K562 (cell line): Measurements from ENCODE around the gene SPON2. TPM values are rescaled to one million over a fixed set of nuclear protein-coding genes. Genes with fewer than 3 reads are reported as not detected.

Experiments used
- ATAC-seq: fragments of 200-7000 bp; cut with Tn5 transposase; 3 replicates; pipeline ENCODE4 v1.9.1; 2020; ENCODE audit warnings: moderate library complexity
- BruUV-seq: library from RNA; stranded (reverse); fragments of 400-500 nt; replicated peaks from 2 replicates; lab custom pipeline; 2021; lab: Mats Ljungman, UMichigan
- CTCF ChIA-PET: fragments of 300-600 bp; formaldehyde crosslinking; extraction: SDS; loops from one replicate; lab custom pipeline; 2021; ENCODE audit warnings: low intra/inter-chr PET ratio; lab: Yijun Ruan, JAX
- POLR2A ChIA-PET: fragments of 300-600, 350-650 bp; sonication (Branson Sonifier 250); formaldehyde crosslinking; extraction: SDS; loops from one replicate; lab custom pipeline; 2021; ENCODE audit warnings: antibody characterized with exemption, inconsistent platforms; lab: Yijun Ruan, JAX
- DNase-seq, 4 experiments: peaks; one replicate each; pipeline versions ENCODE4 v3.0.0 to v3.0.0-alpha.2; 2011 to 2018; ENCODE audit warnings: low spot score in 3 of 4, mixed read lengths in 3 of 4; ENCODE audit errors: extremely low read depth in 1 of 4
- FAIRE-seq: peaks from 2 replicates; lab custom pipeline; 2011; peaks lifted over from hg19 to GRCh38; lab: Jason Lieb, UNC
- H2AFZ ChIP-seq: 2 replicates; pipeline ENCODE4 v1.6.0; 2011; ENCODE audit warnings: low read depth, low read length, control low read depth, inconsistent platforms
- H3K27ac ChIP-seq: fragments of 200-600 bp; 3 replicates; pipeline ENCODE4 v1.8.0; 2011; ENCODE audit warnings: low read depth, mild to moderate bottlenecking, control low read depth, inconsistent platforms, low read length, moderate library complexity, mixed read lengths; ENCODE audit errors: extremely low read depth
- H3K27me3 ChIP-seq, 2 experiments: fragments of 300-600 bp in 1 of 2; 2 replicates in 1 of 2; 3 replicates in 1 of 2; pipeline versions ENCODE4 v1.6.0 to v1.8.0; 2011; ENCODE audit warnings: inconsistent platforms in 2 of 2, low read length in 2 of 2, mild to moderate bottlenecking in 1 of 2, mixed read lengths in 1 of 2, moderate library complexity in 1 of 2; ENCODE audit not compliant: control insufficient read depth in 2 of 2, insufficient read depth in 2 of 2
- H3K36me3 ChIP-seq: fragments of 300-600 bp; 3 replicates; pipeline ENCODE4 v1.8.0; 2011; ENCODE audit warnings: mild to moderate bottlenecking, low read length, inconsistent platforms; ENCODE audit not compliant: control insufficient read depth, insufficient read depth
- H3K4me1 ChIP-seq, 2 experiments: fragments of 200-600 bp in 1 of 2; replicated peaks in 1 of 2; 2 replicates in 1 of 2; 3 replicates in 1 of 2; pipeline versions ENCODE4 v1.5.1 to v1.8.0; 2011; ENCODE audit warnings: inconsistent platforms in 2 of 2, low read length in 2 of 2, mild to moderate bottlenecking in 1 of 2, mixed read lengths in 1 of 2, moderate library complexity in 1 of 2; ENCODE audit not compliant: control insufficient read depth in 2 of 2, insufficient read depth in 2 of 2
- H3K4me2 ChIP-seq: 2 replicates; pipeline ENCODE4 v1.6.1; 2011; ENCODE audit warnings: low read length, control low read depth, inconsistent platforms, mixed read lengths; ENCODE audit not compliant: insufficient read depth
- H3K4me3 ChIP-seq: fragments of 200-600 bp; sonication (generic), shearing (Covaris generic); 2 replicates; pipeline ENCODE4 v1.5.1; 2016; ENCODE audit warnings: control low read depth, inconsistent platforms
- H3K79me2 ChIP-seq: fragments of 200-600 bp; 3 replicates; pipeline ENCODE4 v1.8.0; 2011; ENCODE audit warnings: low read length, inconsistent platforms; ENCODE audit not compliant: control insufficient read depth, insufficient read depth
- H3K9ac ChIP-seq, 2 experiments: 2 replicates each; pipeline versions ENCODE4 v1.6.0 to v1.6.1; 2011; ENCODE audit warnings: low read depth in 2 of 2, low read length in 2 of 2, control low read depth in 1 of 2, inconsistent platforms in 1 of 2, mild to moderate bottlenecking in 1 of 2, mixed read lengths in 1 of 2; ENCODE audit not compliant: insufficient read depth in 1 of 2
- H3K9me1 ChIP-seq: one replicate; pipeline ENCODE4 v1.6.0; 2011; ENCODE audit warnings: inconsistent platforms, mild to moderate bottlenecking, low read length, moderate library complexity; ENCODE audit not compliant: control insufficient read depth, insufficient read depth
- H3K9me3 ChIP-seq: replicated peaks from 2 replicates; pipeline ENCODE4 v1.5.1; 2011; ENCODE audit warnings: low read depth, low read length, inconsistent platforms; ENCODE audit not compliant: control insufficient read depth, insufficient read depth
- H4K20me1 ChIP-seq: replicated peaks from 2 replicates; pipeline ENCODE4 v1.6.1; 2011; ENCODE audit warnings: low read length, inconsistent platforms, mixed read lengths; ENCODE audit not compliant: control insufficient read depth, insufficient read depth
- ADNP ChIP-seq: fragments of 200-800 bp; sonication (Bioruptor generic); IDR thresholded peaks from 2 replicates; pipeline ENCODE4 v1.6.1; 2016; ENCODE audit warnings: missing genetic modification characterization, missing compliant biosample characterization
- BRD9 ChIP-seq: fragments of 450-650 bp; IDR thresholded peaks from 2 replicates; pipeline ENCODE4 v1.6.1; 2018; ENCODE audit warnings: low read depth; ENCODE audit not compliant: partially characterized antibody
- CBFA2T2 ChIP-seq: fragments of 450-650 bp; conservative IDR thresholded peaks from 2 replicates; pipeline ENCODE4 v1.6.1; 2017; ENCODE audit warnings: mild to moderate bottlenecking
- IFI16 ChIP-seq: fragments of 250-450 bp; sonication (Bioruptor Pico); IDR thresholded peaks from 2 replicates; pipeline ENCODE4 v2.1.2; 2022; ENCODE audit warnings: mild to moderate bottlenecking, inconsistent platforms
- KAT2B ChIP-seq: IDR thresholded peaks from one replicate; pipeline ENCODE4 v1.6.1; 2012; ENCODE audit warnings: low read depth, mild to moderate bottlenecking, control low read depth, inconsistent platforms, low read length, moderate library complexity
- MAFG ChIP-seq: fragments of 450-650 bp; conservative IDR thresholded peaks from 2 replicates; pipeline ENCODE4 v1.6.1; 2016; ENCODE audit warnings: missing genetic modification characterization, missing compliant biosample characterization
- MCM5 ChIP-seq: fragments of 450-650 bp; IDR thresholded peaks from 2 replicates; pipeline ENCODE4 v1.6.1; 2016; ENCODE audit warnings: low read depth
- NR1H2 ChIP-seq: sonication (generic); formaldehyde crosslinking; IDR thresholded peaks from 2 replicates; pipeline ENCODE4 v1.4.0; 2020; ENCODE audit warnings: mild to moderate bottlenecking, missing genetic modification reagents
- OTX1 ChIP-seq: fragments of 450-650 bp; formaldehyde crosslinking; IDR thresholded peaks from 2 replicates; pipeline ENCODE4 v1.4.0; 2022; ENCODE audit warnings: mild to moderate bottlenecking
- PURB ChIP-seq: sonication (generic); formaldehyde crosslinking; IDR thresholded peaks from 2 replicates; pipeline ENCODE4 v1.9.0; 2021; ENCODE audit warnings: low read depth, mild to moderate bottlenecking, missing genetic modification reagents
- SMARCB1 ChIP-seq: IDR thresholded peaks from 2 replicates; pipeline ENCODE4 v1.6.1; 2011; ENCODE audit warnings: improper control_type of control experiment, low read depth; ENCODE audit not compliant: insufficient read length
- WGBS: fragments of 100-300 bp; shearing (Covaris generic); methylation state at CpG from one replicate; pipeline ENCODE4 v1.1.6; 2016; ENCODE audit warnings: low coverage, mixed read lengths; ENCODE audit not compliant: insufficient coverage; ENCODE audit errors: missing lambda C conversion rate; 5-methylcytosine and 5-hydroxymethylcytosine counted together
- in situ Hi-C: fragments of 300-500 bp; cut with MboI; formaldehyde crosslinking; loops from 4 replicates; pipeline ENCODE4 v1.15.0; 2018; ENCODE audit warnings: inconsistent platforms, mixed read lengths
- intact Hi-C: fragments of 100-400 bp; cut with micrococcal nuclease; formaldehyde crosslinking; loops from 2 replicates; pipeline ENCODE4 v1.14.2; 2022
- polyA plus RNA-seq, 8 experiments: library from polyadenylated mRNA; depleted of rRNA in 4 of 8; stranded (reverse) in 5 of 8; unstranded in 3 of 8; fragments of >200 nt; fragmentation: Nextera tagmentation in 2 of 8; fragmentation: Illumina TruSeq in 1 of 8; extraction: Ambion mirVana in 2 of 8; extraction: Trizol in 1 of 8; gene quantifications; 2 replicates each; pipeline versions ENCODE4 v1.2.1 to v1.2.3, GENCODE V29; 2011 to 2014; ENCODE audit warnings: inconsistent platforms in 1 of 8, missing spikeins in 1 of 8
- total RNA-seq, 7 experiments: library from RNA; depleted of rRNA in 6 of 7; stranded (reverse); fragments of >200 nt in 6 of 7; fragmentation: Illumina TruSeq in 2 of 7; extraction: Trizol in 2 of 7; gene quantifications; 2 replicates each; pipeline versions ENCODE4 v1.2.1 to v1.2.3, GENCODE V29; 2011 to 2021; ENCODE audit warnings: low replicate concordance in 1 of 7
- TF ChIP-seq, protein P1 (sequence below): sonication (generic); formaldehyde crosslinking; IDR thresholded peaks from 2 replicates; pipeline ENCODE4 v1.8.1; 2022; ENCODE audit warnings: missing genetic modification reagents
- TF ChIP-seq, protein P2 (sequence below), 2 experiments: IDR thresholded peaks in 1 of 2; conservative IDR thresholded peaks in 1 of 2; 2 replicates each; pipeline ENCODE4 v1.6.1; 2016; ENCODE audit warnings: low read depth in 2 of 2, mild to moderate bottlenecking in 1 of 2, missing compliant biosample characterization in 1 of 2, missing genetic modification characterization in 1 of 2, moderate library complexity in 1 of 2
- TF ChIP-seq, protein P3 (sequence below), 2 experiments: fragments of 450-650 bp; IDR thresholded peaks; 2 replicates each; pipeline ENCODE4 v1.6.1; 2016

Gene SPON2
- total and polyA plus RNA-seq, 9 of the 15 experiments (the other 6 are each of a cell fraction or from before 2014, with no cell fraction given): 0.21 to 2.2 (median 0.83) TPM

DNA sequence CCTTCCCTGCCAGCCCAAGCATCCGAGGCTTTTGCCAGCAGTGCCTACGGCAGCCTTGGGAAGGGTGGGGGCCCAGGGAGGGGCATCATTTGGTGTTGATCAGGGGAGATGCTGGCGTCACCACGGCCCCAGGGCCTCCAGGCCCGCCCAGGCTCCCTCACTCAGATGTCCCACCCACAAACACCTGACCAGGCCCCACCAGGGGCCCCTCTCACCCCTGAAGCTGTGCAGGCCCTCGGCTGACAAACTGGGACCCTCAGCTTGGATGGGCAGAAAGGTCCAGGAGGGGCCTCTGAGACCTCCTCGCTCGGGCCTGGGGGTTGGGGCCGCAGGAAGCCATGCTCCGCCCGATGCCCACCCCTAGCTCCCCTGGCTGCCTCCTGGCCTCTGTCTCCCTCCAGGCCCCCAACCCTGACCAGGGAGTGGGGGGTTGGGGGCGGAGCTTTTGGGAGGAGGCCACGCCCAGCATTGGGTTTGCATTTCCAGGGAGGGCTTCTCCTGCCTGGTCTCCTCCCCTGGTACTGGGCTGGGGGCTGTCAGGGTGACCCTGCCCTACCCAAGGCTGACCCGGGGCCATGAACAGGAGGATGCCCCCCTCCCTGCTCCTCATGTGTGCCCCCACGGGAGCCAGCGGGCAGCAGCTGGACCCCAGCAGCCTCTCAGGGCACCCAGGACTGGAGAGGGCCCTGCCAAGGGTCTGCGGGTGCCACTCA, 33.4 kb upstream of the SPON2 start:
- Histone ChIP-seq H3K36me3 (peaks cover under 1% of the 10 kb centered on the region; the same call in 1 of the 3 replicates), H3K4me1 (peaks cover 12 to 71% of the 10 kb centered on the region in 2 experiments), H3K9me1 (no peaks in the 10 kb centered on the region), H2AFZ (no peak overlapping the region), H3K4me3 (no peak overlapping the region), H3K27me3 (no peaks in the 10 kb centered on the region), H3K9me3 (no peaks in the 10 kb centered on the region), H3K27ac (no peak overlapping the region), H4K20me1 (no peaks in the 10 kb centered on the region; the same call in 1 of the 2 replicates), H3K9ac (no peak overlapping the region; a peak in 1 of 4 replicates), H3K4me2 (no peak overlapping the region), H3K79me2 (no peaks in the 10 kb centered on the region)
- intact Hi-C loops: no loop called here
- ATAC-seq (no peak), DNase-seq (no peak), FAIRE-seq (no peak)
- CTCF ChIA-PET: no interaction called here
- WGBS: 65% methylated on average over 13 of the region's 17 CpGs
- BruUV-seq: no TSS peak
- TF ChIP-seq IFI16 (CRISPR knock-in tag) (no peak), NR1H2 (CRISPR knock-in tag) (no peak), OTX1 (CRISPR knock-in tag) (no peak), KAT2B (no peak), SMARCB1 (no peak), MAFG (tag) (no peak), CBFA2T2 (no peak), MCM5 (no peak), BRD9 (no peak), ADNP (no peak), PURB (CRISPR knock-in tag) (no peak)
- TF ChIP-seq, protein P1, sequence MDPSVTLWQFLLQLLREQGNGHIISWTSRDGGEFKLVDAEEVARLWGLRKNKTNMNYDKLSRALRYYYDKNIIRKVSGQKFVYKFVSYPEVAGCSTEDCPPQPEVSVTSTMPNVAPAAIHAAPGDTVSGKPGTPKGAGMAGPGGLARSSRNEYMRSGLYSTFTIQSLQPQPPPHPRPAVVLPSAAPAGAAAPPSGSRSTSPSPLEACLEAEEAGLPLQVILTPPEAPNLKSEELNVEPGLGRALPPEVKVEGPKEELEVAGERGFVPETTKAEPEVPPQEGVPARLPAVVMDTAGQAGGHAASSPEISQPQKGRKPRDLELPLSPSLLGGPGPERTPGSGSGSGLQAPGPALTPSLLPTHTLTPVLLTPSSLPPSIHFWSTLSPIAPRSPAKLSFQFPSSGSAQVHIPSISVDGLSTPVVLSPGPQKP: no peak
- TF ChIP-seq, protein P2, sequence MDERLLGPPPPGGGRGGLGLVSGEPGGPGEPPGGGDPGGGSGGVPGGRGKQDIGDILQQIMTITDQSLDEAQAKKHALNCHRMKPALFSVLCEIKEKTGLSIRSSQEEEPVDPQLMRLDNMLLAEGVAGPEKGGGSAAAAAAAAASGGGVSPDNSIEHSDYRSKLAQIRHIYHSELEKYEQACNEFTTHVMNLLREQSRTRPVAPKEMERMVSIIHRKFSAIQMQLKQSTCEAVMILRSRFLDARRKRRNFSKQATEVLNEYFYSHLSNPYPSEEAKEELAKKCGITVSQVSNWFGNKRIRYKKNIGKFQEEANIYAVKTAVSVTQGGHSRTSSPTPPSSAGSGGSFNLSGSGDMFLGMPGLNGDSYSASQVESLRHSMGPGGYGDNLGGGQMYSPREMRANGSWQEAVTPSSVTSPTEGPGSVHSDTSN (CRISPR knock-in tag; IDR thresholded peaks at IDR 0.05; ENCODE audit: low read depth): no peak
- TF ChIP-seq, protein P2 (tag; conservative IDR thresholded peaks at IDR 0.05; ENCODE audit: low read depth): no peak
- TF ChIP-seq, protein P3, sequence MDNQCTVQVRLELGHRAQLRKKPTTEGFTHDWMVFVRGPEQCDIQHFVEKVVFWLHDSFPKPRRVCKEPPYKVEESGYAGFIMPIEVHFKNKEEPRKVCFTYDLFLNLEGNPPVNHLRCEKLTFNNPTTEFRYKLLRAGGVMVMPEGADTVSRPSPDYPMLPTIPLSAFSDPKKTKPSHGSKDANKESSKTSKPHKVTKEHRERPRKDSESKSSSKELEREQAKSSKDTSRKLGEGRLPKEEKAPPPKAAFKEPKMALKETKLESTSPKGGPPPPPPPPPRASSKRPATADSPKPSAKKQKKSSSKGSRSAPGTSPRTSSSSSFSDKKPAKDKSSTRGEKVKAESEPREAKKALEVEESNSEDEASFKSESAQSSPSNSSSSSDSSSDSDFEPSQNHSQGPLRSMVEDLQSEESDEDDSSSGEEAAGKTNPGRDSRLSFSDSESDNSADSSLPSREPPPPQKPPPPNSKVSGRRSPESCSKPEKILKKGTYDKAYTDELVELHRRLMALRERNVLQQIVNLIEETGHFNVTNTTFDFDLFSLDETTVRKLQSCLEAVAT (IDR thresholded peaks at IDR 0.05): no peak
- in situ Hi-C loops: no loop called here
- POLR2A ChIA-PET: interaction anchor here (0.6 to 1.4 kb wide), 3 partner anchors 8 to 34 kb away, joined by 3 to 5 read pairs (median 3); no protein-coding TSS in a partner anchor
